NOMO-1 treated with DMSO at 0.1 percent for 48 hours (cell line): ENCODE data around the gene MXD3.
A peak's percentile ranks its signal among the peaks of the same experiment; 100 is the strongest.
"Not testable (repeated sequence)": the region's sequence is repeated elsewhere in the genome, so short reads cannot be mapped to it uniquely, and the experiment has no call there.

ENCODE experiments used
- DNase-seq: peaks from one replicate; lab custom pipeline; 2025; ENCODE audit not compliant: unreplicated experiment; lab: John Stamatoyannopoulos, UW

MXD3 gene

DNA sequence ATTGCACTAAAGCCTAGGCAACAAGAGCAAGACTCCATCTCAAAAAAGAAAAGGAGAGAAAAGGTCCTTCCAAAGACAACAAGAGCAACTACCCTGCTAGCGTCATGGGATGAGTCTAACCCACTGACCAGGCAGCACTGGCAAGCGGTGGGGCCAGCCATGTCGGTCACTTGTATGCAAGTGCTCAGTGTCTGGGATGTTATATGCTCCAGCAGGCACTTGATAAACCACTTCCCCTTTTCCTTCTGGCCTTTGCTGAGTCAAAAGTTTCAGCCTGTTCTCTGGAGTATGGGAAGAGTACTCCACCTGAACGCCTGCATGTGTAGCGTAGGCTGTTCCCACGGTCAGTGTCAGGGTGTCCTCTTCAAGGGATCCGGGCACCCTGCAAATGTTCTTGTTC lies 9.2 kb upstream of the MXD3 start:
- peak; percentile 69 for DNase-seq

DNA sequence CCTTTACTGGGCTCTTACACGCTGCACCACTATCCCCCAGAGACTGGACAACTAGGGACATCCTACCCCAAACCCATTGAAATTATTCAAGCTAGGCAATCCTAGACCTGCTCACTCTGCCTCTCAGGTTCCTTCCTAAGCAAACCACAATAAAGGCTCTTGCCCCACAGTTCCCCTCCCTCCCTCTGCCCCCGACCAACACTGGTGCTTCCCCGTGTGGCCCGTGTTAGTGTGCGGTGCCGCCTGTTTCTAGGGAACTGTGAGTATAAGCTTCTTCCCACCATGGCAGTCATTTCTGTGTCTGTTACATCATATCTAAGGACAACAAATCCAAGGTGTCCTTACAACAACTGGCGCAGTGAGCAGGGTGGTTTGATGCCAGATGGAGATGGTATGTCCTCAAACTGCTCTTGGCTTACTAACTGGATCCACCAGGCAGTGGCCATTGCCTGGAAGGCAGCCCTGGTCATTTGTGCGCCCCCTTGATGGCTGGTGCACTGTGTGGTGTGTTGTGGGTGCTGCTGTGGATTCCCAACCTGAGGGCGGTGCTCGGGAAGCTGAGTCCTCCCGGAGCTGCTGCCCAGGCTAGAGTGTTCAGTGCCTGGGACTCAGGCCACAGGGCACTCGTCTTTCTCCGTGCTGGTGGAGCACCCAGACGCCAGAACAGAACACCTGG lies 8.4 kb upstream of the MXD3 start:
- DNase-seq, result no peak

DNA sequence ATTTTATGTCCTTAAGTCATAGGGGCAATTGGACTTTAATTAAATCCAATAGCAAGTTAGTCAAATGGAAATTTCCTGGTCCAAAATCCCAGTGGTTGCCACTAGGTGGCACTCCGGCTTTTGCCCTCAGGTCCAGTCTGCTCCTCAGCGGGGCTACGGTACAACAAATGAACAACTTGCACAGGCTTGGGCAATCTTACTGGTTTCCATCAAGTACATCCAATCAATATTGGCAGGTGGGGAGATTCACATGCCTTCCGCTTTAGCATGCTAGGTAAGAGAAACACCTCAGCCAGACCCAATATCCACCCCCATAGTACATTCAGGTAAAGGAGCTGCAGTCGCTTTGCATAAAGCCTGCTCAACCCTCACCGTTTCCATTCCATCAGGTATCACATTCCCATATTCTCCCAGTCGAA lies 6.3 kb upstream of the MXD3 start:
- DNase-seq, result peak; percentile 67

GRCh38 chr5:177316005-177316404 lies 4.3 kb upstream of the MXD3 start:
- DNase-seq, result no peak

- DNase-seq, result no peak
These were observed 3.7 kb upstream of the MXD3 start for GRCh38 chr5:177315411-177315810.

DNA sequence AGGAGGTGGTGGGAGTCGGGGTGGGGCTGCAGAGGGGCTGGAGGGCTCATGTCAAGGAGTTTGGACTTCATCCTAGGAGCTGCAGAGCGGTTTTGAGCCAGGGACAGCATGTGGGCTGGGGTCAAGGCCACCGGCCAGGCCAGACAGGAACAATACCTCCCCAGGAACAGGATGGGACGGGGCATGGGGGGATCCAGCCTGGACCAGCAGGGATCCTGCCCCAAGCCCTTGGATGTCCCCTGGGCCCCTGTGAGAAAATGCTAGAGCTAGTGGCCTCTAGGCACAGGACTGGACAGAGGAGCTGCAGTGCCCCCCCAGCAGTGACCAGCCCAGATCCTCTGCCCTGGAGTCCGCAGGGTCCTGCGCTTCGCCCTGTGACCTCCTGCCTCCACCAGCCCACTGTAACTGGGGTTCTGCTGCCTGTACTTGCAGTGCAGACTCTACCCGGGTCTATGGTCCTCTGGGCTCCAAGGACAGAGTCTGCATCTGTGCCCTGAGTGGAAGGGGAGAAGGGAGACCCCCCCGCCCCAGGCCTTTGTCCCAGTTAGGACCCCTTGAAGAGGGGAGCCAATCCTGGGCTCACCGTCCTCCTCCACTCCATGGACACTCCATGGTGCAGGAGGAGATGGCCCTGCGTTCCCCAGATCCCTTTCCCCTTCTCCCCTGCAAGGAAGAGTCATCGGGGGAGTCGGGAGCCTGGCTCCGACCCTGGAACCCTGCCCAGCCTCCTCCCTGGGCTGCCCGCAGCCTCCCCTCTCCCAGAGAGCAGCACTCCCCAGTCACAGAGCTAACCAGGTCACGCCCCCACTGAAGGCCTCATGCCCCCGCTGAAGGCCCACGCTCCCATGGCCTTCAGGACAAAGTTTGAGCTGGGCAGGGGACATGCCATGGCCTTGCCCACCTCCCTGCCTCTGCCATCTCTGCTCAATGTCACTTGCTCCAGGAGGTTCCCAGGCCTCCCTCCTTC lies 3.0 kb upstream of the MXD3 start:
- no peak for DNase-seq

- no peak for DNase-seq
These were observed 2.0 kb upstream of the MXD3 start for GRCh38 chr5:177313561-177314259.

DNA sequence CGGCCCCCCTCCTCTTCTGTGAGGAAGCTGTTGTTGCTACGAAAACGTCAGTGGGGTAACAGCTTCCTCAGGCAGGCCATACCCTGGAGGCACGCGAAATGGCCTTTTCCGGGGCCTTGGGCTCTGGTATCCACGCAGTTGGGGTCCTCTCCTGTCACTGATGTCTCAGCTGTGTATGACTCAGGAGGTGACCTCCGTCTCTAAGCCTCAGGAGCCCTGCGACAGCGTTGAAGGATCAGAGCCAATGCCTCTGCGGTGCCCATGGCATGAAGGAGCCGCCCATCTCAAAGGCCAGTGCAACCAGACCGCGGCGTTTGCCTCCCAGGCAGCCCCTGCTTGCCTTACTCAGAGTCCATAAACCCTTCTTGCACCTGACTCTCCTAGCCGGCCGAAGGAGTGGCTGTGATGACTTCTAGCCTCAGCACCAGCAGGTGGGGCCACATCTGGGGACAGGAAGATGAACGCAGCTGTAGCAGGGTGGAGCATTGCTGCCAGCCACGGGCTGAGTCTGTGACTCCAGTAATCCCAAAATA lies 1.0 kb upstream of the MXD3 start:
- DNase-seq, result peak; percentile 74

- DNase-seq, result no peak
These were observed 341 bp downstream of the MXD3 start for GRCh38 chr5:177311392-177311722.

- peak; percentile 76 for DNase-seq
These were observed 824 bp downstream of the MXD3 start for GRCh38 chr5:177310757-177311391.

- no peak for DNase-seq
These were observed 1.4 kb downstream of the MXD3 start for GRCh38 chr5:177310332-177310731.

DNA sequence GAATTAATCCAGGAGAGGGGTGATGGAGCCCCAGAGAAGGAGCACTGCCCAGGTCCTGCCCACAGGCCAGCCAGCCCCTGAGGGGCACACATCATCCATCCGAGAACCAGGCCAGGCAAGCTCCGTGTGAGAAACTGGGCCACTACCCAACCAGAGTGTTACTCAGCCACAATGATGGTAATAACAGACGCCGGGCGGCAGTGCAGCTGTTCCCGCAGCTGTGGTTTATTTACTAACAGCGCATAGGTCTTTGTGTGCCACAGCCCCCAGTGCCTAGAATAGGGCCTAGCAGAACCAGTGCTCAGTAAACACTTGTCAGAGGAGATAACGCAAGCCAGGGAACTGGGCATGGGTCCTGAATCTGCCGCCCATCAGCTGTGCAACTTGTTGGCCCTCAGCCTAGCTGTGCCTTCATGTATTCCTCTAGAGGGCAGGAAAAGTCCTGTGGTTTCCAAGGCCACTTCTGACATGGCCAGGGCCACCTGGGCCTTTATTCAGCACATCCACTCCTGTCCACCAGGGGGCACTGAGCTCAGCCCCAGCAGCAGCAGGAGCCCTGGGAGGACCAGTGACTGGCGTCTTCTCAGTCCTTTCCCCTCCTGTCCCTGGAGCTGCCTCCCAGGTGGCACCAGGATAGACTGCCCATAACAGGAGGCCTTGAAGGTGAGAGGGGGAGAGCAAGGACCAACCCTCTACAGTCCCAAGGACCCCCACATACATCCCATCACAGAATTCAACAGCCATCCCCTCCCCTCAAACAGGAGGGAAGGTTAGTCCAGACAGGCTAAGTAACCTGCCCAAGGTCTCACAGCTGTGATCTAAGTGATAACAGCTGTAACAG lies 2.1 kb downstream of the MXD3 start:
- peak; percentile 37 for DNase-seq

- no peak for DNase-seq
These were observed 3.0 kb downstream of the MXD3 start for GRCh38 chr5:177308740-177309139.

- peak; percentile 61 for DNase-seq
These were observed 3.9 kb downstream of the MXD3 start for GRCh38 chr5:177307544-177308363.

DNA sequence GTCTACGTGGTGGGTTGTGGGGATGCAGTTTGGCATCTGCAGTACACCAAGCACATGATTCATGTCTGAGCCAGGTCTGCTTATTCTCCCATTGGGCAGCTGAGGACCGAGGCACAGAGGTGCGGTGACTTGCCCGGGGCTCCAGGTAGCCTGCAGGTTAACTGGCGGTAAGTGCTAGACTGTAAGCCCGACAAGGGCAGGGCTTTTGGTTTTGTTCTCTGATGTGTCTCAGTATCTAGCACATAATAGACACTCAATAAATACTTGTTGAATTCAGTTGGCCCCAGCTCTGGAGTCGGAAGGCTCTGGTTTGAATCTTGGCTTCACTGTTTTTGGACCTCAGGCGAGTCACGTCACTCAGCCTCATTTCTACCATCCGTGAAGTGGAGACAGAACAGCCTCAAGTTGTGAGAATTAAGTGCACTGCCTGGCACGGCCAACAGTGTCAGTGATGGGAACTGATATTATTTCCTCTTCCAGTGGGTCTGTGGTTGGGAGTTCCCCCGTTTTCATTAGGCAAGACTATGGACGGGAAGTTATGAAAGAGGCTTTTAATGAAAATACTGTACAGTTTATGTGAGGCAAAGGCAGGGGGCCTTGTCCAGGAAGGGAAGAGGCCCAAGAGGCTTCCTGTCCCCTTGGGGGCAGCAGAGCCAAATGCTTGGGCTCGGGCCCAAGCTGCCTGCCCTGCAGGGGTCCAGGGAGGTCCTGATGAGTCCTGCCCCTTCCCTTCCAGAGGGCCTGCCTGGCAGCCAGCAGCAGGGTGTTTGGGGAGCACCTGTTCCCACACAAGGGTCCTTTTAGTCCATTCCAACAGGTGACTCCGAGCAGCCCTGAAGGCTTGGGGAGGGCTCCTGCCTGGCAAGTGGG lies 4.8 kb downstream of the MXD3 start:
- peak; percentile 99 for DNase-seq

GRCh38 chr5:177306103-177306640 lies 5.5 kb downstream of the MXD3 start:
- DNase-seq, result not testable (repeated sequence)

DNA sequence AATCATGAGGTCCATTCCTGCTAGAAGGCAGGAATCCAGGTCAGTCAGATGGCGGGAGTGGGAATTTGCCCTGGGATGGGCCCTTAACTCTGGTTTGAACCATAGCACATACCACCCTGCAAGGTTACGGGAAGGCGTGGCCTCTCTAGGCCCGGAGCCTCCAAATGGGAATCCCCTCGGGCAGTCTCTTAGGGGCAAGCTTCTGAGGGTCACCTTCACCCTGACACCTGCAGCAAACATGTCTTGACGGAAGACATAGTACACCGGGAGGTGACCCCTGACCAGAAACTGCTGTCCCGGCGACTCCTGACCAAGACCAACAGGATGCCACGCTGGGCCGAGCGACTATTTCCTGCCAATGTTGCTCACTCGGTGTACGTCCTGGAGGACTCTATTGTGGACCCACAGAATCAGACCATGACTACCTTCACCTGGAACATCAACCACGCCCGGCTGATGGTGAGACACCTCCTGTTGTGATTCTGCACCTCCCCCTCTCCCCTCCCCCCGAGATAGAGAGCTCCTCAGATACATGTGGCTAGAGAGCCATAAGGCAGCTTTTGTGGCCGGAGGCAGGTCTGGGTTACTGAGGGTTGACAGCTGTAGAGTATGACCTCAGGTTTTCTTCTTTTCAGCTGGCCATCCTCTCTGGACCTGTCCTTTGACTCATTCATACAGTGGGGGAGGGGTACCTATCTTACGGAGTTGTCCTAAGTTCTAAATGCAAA lies 7.1 kb downstream of the MXD3 start:
- no peak for DNase-seq
